ENCODE results near the gene SMIM41. TPM values are rescaled to one million over a fixed set of nuclear protein-coding genes. Genes with fewer than 3 reads are reported as not detected.

The SMIM41 gene
- total RNA-seq, 1 experiment from 2014 or later, result not detected

DNA sequence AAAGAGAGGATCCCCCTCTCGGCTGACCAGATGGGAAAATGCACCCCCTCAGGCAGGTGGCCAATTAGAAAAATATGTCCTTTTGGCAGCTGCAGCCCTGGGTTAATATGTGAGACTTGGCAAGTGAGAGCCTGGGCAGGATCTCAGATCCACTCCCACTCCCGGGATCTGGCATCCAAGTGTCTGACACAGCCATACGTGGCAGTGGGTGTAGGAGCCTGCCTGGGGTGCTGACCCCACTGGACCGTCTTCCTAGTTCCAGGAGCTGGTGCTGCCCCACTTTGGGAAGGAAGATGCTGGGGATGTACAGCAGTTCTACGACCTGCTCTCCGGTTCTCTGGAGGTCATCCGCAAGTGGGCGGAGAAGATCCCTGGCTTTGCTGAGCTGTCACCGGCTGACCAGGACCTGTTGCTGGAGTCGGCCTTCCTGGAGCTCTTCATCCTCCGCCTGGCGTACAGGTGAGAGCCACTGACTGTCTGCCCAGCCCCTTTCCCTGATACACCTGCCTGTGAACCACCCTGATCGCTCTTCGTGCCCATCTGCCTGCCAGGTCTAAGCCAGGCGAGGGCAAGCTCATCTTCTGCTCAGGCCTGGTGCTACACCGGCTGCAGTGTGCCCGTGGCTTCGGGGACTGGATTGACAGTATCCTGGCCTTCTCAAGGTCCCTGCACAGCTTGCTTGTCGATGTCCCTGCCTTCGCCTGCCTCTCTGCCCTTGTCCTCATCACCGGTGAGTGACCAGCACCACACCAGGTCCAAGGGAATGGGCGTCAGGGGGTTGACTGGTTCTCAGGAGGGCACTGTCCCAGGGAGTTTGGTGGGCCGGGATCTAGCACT is 22.5 kb upstream of the SMIM41 start:
- DNase-seq, result peak; percentile 35
- peaks cover 8% of the 10 kb centered on the region for H3K27me3 ChIP-seq (ENCODE audit: control insufficient read depth, insufficient read depth, low read length)
- H3K36me3 ChIP-seq (replicated peaks; ENCODE audit: control insufficient read depth, insufficient read depth, low read length), result peaks cover 2% of the 10 kb centered on the region; the same call in 1 of the 2 replicates
- no peak overlapping the region for H3K4me3 ChIP-seq (ENCODE audit: insufficient read depth, low read depth, low read length)

DNA sequence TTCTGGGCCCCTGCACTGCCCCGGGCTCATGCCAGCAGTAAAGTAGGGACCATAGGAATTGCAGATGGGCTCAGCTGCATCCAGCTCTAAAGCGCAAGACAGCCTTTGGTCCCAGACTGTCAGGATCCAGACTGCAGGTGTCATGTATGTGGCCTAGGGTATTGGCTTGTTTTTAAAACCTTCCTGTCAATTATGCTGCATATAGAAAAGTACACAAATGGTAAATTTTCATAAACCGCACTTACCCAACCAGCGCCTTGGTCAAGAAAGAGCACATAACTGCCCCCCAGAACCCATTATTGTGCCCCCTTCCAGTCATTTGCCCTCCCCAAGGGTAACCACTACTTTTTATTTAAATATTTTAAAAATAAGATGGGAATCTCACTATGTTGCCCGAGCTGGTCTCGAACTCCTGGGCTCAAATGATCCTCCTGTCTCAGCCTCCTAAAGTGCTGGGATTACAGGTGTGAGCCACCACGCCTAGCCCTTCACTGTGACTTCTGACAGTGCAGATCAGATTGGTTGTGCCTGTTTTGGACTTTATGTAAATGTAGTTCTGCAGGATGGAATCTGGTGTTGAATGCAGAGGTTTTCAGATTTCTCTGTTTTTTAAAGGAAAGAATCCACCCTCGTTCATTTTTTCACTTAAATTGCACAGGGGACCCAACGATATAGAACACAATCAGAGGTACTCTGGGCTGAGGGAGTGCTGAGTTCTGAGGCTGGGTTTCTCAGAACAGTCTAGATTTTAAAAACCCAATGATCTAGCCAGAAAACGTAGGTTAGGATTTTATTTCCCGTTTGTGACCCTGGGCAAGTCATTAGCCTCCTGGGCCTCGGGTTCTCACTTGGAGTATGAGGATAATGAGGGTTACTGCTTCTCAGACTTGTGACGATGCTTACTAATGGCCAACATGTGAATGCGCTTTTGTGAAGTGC is 21.6 kb upstream of the SMIM41 start:
- DNase-seq, result no peak
- H3K4me3 ChIP-seq (ENCODE audit: insufficient read depth, low read depth, low read length), result no peak overlapping the region
- H3K27me3 ChIP-seq (ENCODE audit: control insufficient read depth, insufficient read depth, low read length), result 0 out of 2 replicates have a peak, but pooled peaks cover under 1% of the 10 kb centered on the region
- H3K36me3 ChIP-seq (replicated peaks; ENCODE audit: control insufficient read depth, insufficient read depth, low read length), result peaks cover 2% of the 10 kb centered on the region; the same call in 1 of the 2 replicates

DNA sequence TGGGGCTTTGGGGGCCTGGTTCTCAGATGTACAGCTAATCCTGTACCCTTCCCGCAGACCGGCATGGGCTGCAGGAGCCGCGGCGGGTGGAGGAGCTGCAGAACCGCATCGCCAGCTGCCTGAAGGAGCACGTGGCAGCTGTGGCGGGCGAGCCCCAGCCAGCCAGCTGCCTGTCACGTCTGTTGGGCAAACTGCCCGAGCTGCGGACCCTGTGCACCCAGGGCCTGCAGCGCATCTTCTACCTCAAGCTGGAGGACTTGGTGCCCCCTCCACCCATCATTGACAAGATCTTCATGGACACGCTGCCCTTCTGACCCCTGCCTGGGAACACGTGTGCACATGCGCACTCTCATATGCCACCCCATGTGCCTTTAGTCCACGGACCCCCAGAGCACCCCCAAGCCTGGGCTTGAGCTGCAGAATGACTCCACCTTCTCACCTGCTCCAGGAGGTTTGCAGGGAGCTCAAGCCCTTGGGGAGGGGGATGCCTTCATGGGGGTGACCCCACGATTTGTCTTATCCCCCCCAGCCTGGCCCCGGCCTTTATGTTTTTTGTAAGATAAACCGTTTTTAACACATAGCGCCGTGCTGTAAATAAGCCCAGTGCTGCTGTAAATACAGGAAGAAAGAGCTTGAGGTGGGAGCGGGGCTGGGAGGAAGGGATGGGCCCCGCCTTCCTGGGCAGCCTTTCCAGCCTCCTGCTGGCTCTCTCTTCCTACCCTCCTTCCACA is 20.7 kb upstream of the SMIM41 start:
- peaks cover 2% of the 10 kb centered on the region; the same call in 1 of the 2 replicates for H3K36me3 ChIP-seq (replicated peaks; ENCODE audit: control insufficient read depth, insufficient read depth, low read length)
- H3K4me3 ChIP-seq (ENCODE audit: insufficient read depth, low read depth, low read length), result no peak overlapping the region
- DNase-seq, result no peak
- H3K27me3 ChIP-seq (ENCODE audit: control insufficient read depth, insufficient read depth, low read length), result no peaks in the 10 kb centered on the region

DNA sequence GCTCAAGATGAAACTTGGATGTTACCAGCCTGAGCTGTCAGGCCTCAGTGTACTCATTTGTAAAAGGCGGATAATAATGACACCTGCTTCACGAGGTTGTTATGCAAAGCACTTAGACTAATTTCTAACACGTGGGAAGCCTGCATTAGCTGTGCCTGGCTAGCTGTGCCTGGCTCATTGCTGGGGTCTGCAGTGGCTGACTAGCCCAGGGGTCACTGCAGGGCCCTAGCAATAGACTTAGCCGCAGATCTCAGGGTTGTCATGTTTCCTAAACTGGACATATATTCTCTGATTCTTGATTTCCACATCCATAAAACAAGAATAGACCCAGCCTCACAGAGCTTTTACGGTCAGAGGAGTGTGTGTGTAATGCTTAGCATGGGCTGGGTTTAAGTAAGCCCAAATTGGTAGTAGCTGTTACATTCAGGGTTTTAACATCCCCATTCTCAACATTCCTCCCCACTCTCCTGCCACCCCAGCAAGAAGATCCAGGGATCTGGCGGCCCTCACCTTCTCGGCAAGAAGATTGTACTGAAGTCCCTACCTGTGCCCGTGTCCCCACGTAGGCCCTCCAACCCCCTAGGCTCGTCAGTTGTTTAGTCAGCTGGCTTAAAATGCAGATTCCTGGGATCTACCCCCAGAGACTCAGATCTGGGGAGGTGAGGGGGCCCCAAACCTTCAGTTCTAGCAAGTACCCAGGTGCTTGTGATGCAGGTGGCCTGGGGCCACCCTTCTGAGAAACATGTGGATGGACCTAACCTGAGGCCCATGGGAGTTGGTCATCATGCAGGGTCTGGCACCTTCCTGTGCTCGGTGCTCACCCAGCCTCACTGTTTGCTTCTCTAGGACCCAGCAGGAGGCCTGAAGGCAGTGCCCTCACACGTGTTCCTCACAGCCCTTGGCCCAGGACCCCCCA is 19.7 kb upstream of the SMIM41 start:
- Histone ChIP-seq H3K4me3 (ENCODE audit: insufficient read depth, low read depth, low read length) (no peak overlapping the region), H3K36me3 (replicated peaks; ENCODE audit: control insufficient read depth, insufficient read depth, low read length) (peaks cover 2% of the 10 kb centered on the region; the same call in 1 of the 2 replicates)
- DNase-seq, result no peak

DNA sequence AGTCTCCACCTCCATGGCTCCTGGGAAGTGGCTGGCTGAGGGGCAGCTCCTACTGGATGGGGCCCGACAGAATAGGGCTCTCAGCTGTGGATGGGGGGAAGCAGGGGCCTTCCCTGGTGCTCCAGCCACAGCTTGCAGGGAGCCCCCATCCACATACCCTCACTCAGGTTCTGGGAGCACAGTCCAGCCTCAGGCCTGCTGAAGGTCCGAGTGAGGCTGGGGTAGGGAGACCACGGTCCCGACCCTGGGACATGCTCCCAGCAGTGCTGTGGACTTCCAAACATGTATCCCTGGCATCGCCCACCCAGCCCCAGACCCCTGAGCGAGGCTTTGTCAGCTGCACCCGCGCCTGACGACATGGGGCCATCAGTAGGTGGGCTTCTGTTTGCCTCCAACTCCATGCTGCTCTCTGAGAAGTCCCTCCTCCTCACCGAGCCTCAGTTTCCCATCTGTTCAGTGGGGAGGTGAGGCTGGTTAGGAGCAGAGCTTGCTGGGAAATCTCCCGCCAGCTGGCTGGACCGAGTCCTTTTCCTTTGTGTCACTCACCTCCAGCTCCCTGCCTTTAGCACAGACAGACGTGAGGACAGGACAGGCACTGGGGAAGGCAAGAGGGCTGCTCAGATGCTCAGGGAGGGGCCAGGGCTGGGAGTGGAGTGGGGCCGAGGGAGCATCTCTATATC is 18.9 kb upstream of the SMIM41 start:
- no peak overlapping the region for H3K4me3 ChIP-seq (ENCODE audit: insufficient read depth, low read depth, low read length)
- H3K27me3 ChIP-seq (ENCODE audit: control insufficient read depth, insufficient read depth, low read length), result no peaks in the 10 kb centered on the region
- no peak for DNase-seq
- peaks cover 2% of the 10 kb centered on the region; the same call in 1 of the 2 replicates for H3K36me3 ChIP-seq (replicated peaks; ENCODE audit: control insufficient read depth, insufficient read depth, low read length)

More for the DNA sequence above, 19.7 kb upstream of the SMIM41 start:
- H3K27me3 ChIP-seq (ENCODE audit: control insufficient read depth, insufficient read depth, low read length), result no peaks in the 10 kb centered on the region

DNA sequence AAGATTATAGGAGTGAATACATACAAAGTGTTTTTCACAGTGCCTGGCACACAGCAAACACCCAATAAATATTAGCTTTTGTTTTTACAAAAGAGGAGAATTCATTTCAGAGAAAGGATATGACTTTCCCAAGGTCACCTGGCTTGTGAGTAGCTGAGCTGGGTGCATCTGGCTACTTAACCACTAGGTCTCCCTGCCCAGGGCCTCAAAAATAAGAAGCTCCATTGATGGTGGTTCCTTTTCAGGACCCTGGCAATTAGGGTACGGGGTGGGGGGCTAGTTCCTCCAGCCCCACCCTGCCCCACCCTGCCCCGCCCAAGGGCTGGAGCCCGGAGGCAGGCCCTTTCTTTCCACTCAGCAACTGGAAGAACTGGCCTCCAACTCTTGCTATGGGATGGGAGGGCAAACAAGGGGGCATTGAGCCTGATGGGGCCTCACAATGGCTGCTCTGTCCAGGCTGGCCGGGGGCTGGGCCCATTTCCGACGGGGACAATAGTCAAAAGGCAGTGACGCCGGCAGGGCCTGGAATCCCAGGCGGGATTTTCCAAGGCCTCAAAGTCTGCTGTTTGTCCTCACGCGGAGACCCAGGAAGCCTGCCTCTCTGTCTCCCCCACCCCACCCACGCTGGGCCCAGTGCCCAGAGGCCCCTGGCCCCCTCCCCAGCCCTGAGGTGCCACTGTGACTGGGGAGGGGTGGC is 17.9 kb upstream of the SMIM41 start:
- Histone ChIP-seq H3K27me3 (ENCODE audit: control insufficient read depth, insufficient read depth, low read length) (no peaks in the 10 kb centered on the region), H3K4me3 (ENCODE audit: insufficient read depth, low read depth, low read length) (no peak overlapping the region), H3K36me3 (replicated peaks; ENCODE audit: control insufficient read depth, insufficient read depth, low read length) (peaks cover 2% of the 10 kb centered on the region; the same call in 1 of the 2 replicates)
- DNase-seq, result no peak

DNA sequence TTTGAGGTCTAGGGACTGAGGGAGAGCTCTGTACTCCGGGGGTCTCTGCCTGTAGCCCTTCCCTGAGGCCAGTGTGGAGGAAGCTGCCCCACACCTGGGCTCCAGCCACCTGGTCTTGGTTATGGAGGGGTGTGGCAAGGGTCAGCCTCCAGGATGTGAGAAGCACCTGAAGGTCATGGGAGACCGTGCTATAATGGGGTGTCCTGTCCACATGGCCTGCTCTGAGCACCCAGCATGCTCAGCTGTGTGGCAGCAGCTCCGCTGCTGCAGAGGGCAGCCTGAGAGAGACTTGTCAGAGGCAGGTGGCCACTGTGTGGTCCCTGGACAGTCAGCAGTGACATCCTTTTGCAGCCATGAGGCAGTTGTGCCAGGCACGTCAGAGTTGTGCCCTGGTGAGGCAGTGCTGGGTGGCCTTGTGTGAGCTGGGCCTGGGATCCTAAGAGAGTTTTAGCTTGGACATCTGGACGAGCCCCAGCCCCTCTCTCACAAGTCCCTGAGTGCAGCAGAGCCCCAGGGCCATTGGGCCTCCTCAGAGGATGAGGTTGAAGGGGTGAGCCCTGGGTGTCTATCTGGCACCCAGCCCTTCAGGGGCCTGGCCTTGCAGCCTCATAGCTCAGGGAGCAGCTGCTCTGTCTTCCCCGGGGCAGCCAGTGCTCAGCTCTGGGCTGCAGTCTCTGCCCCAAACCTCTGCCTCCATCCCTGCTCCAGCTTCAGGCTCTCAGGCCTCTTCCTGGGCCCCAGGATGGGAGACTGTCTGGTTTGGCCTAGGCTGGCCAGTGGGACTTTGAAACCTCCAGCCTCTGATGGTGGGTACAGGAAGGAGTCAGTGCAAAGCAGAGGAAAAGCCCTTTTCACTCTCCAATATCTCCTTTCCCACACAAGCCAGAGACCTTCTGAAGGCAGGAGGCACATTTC is 17.1 kb upstream of the SMIM41 start:
- DNase-seq, result no peak
- H3K27me3 ChIP-seq (ENCODE audit: control insufficient read depth, insufficient read depth, low read length), result no peaks in the 10 kb centered on the region
- peaks cover under 1% of the 10 kb centered on the region; the same call in 1 of the 2 replicates for H3K36me3 ChIP-seq (replicated peaks; ENCODE audit: control insufficient read depth, insufficient read depth, low read length)
- no peak overlapping the region for H3K4me3 ChIP-seq (ENCODE audit: insufficient read depth, low read depth, low read length)

DNA sequence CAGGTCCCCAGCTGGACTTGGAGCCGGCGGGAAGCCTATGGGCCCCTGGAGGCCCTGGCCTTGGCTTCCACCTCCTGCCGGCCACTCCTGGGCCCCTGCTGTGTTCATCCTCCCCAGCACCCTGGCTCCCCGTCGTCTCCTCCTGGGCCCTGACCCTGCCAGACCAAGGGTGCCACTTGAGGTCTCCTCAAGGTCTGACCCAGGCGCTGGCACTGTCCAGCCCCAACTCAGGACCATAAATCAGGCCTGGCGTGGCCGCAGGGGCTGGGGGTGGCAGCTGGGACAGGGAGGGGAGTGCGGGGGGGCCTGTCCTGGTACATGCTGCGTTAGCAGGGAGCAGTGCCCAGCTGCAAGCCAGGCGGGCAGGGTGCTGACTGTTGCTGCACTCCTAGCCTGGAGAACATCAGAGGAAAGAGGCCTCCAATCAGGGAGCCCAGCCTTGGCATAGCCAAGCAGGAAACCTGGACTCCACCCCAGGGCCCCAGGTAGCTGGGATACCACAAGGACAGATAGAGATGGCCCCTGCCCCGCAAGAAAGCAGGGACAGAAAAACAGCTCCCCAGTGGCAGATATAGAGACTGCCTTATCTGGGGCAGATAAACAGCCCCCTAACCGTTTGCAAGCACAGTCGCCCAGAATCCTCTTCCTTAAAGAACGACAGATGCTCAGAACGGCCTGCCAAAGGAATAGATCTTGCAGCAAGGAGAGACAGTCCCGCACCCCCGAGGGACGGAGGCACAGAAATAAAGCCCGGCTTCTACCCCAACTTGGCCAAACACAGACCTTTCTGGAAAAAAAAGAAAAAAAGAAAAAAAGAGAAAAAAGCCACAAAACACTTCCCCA is 16.2 kb upstream of the SMIM41 start:
- Histone ChIP-seq H3K4me3 (ENCODE audit: insufficient read depth, low read depth, low read length) (no peak overlapping the region), H3K36me3 (replicated peaks; ENCODE audit: control insufficient read depth, insufficient read depth, low read length) (no peaks in the 10 kb centered on the region; the same call in 1 of the 2 replicates), H3K27me3 (ENCODE audit: control insufficient read depth, insufficient read depth, low read length) (no peaks in the 10 kb centered on the region)
- DNase-seq, result no peak

DNA sequence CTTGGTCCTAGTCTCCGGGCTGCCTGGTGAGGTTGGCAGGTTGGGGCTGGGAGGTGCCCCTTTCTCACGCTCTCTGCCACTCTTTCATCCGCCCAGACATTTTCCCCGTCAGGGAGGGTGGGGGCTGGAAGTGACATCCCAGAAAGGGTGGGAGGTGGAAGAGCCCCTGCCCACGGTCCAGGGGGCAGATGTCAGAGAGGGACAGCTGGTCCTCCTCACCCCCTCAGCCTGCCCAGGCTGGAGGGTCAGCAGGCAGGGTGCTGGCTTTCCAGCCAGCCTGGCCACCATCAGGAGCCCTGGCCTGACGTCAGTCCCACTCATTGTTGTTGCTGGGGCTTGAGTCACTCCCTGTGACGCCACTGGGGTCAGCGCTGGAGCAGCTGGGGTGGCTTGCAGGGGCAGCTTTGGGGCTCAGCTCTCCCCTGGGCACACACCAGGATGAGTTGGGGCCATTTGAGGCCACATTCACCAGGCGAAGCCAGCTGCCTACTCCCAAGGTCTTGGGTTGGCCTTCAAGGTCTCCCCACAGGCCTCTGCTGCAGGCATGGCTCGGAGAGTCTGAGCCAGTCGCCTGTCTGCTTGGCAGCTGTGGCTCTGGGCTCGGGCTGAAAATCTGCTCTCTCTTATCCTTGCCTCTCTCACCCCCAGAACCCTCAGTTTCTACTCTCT is 15.4 kb upstream of the SMIM41 start:
- DNase-seq, result no peak

DNA sequence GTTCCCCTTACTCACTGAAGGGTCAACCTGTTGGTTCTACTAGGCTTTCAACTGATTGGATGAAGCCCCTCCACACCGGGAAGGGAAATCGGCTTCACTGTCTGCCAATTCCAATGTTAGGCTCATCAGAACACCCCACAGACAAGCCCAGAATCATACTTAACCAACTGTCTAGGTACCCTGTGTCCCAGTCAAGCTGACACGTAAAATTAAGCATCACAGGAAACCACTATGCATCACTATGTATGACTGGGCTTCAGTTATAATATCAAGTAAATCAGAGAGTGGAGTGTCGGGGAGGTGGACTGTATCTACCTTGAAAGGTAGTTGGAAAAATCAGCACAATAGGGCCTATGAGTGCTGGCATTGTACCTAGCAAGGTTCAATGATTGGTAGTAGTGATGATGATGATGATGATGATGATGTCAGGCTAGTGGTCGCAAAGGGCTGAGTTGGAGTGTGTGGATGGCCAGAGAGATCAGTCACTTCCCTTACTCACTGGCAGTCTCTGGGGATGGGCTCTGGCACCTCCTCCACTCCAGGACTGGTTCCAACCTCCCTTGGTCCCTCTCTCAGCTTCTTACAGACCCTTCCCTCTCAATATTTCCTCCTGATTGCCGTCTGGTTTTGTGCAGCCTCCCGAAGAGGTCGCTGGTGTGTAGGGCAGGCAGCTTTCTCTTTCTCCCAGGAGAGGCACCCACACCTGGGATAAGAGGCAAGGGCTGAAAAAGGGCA is 13.0 kb upstream of the SMIM41 start:
- Histone ChIP-seq H3K27me3 (ENCODE audit: control insufficient read depth, insufficient read depth, low read length) (no peaks in the 10 kb centered on the region), H3K36me3 (replicated peaks; ENCODE audit: control insufficient read depth, insufficient read depth, low read length) (no peaks in the 10 kb centered on the region), H3K4me3 (ENCODE audit: insufficient read depth, low read depth, low read length) (no peak overlapping the region)
- no peak for DNase-seq

More for the DNA sequence above, 15.4 kb upstream of the SMIM41 start:
- H3K36me3 ChIP-seq (replicated peaks; ENCODE audit: control insufficient read depth, insufficient read depth, low read length), result no peaks in the 10 kb centered on the region; the same call in 1 of the 2 replicates
- H3K27me3 ChIP-seq (ENCODE audit: control insufficient read depth, insufficient read depth, low read length), result no peaks in the 10 kb centered on the region
- H3K4me3 ChIP-seq (ENCODE audit: insufficient read depth, low read depth, low read length), result no peak overlapping the region

All from H7 (cell line).